Activated CD8-positive, alpha-beta memory T cell treated with anti-CD3 and anti-CD28 coated beads for 4 hours (primary cell): Measurements from ENCODE around the gene ANKRD12.

Source experiments
- DNase-seq, 2 donors: peaks; one replicate each; pipeline ENCODE4 v3.0.0-alpha.2; 2020; ENCODE audit warnings: low read depth in 2 of 2

ANKRD12 gene

DNA sequence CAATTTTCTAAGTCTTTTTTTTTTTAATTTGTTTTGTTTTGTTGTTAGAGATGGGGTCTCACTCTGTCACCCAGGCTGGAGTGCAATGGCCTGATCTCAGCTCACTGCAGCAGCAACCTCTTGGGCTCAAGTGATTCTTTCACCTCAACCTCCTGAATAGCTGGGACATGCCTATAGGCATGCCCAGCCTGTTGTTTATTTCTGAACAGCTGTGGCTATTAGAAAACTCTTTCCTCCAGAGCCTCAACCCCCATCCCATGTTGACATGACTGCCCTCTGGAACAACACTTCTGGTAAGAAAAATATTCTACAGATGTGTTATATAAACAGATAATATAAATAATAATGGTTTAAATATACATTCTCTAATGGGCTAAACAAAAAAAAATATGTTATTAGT lies 153.6 kb downstream of the ANKRD12 start:
- no peak for DNase-seq

DNA sequence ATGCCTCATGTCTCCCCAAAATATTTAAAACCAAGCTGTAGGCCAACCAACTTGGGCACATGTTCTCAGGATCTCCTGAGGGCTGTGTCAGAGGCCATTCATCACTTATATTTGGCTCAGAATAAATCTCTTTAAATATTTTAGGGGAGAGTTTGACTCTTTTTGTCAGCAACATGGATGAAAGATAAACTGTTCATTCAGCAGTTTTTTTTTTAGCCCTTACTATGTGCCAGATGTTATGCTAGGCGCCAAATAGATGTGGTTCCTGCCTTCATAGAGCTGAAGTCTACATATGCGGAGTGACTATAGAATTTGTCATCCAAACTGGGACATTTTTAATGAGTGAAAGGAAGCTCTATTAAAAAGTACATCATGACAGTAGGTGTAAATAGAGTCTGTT lies 155.5 kb downstream of the ANKRD12 start:
- no peak for DNase-seq

DNA sequence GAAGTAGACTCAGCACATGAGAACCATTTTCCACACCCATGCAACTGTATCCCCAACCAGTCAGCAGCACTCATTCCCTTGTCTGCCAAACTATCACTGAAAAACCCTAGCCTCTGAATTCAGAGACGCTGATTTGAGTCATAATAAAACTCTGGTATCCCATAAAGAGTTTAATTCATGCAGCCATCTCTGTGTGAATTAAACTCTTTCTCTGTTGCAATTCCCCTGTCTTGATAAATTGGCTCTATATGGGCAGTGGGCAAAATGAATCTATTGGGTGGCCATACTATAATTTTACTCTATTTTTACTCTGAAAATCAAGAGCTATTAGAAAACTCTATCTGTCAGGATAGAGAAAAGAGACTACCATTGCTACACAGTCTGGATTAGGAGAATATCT lies 157.4 kb downstream of the ANKRD12 start:
- DNase-seq, result no peak

DNA sequence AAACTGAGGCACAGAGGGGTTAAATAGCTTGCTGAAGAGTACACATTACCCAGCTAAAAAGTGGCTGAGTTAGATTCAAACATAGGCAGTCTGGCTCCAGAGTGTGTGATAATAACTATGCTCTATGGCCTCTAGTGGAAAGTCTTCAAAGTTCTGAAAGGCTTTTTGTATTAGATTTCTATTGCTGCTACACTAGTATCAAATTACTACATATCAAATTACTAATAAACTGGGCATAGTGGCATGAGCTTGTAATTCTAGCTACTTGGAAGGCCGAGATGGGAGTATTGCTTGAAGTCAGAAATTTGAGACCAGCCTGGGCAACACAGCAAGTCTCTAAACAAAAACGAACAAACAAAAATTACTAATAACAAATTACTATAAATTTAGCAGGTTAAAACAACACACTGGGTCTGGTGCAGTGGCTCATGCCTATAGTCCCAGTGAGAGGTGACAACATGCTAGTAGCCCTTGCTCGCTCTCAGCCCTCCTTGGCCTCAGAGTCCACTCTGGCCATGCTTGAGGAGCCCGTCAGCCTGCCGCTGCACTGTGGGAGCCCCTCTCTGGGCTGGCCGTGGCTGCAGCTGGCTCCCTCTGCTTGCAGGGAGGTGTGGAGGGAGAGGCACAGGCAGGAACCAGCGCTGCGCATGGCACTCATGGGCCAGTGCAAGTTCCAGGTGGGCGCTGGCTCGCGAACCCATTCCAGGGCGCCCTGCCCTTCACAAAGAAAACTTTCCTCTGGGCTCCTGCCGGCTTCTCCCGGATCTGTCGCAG lies 159.8 kb downstream of the ANKRD12 start:
- no peak for DNase-seq

DNA sequence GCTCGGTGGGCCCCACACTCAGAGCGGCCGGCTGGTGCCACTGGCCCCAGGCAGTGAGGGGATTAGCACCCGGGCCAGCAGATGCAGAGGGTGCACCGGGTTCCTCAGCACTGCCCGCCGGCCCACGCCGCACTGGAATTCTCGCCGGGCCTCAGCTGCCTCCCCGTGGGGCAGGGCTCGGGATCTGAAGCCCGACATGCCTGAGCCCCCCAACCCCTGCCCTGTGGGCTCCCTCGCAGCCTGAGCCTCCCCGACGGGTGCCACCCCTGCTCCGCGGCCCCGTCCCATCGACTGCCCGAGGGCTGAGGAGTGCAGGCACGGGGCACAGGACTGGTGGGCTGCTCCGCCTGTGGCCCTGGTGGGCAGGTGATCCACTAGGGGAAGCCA lies 160.4 kb downstream of the ANKRD12 start:
- no peak for DNase-seq

DNA sequence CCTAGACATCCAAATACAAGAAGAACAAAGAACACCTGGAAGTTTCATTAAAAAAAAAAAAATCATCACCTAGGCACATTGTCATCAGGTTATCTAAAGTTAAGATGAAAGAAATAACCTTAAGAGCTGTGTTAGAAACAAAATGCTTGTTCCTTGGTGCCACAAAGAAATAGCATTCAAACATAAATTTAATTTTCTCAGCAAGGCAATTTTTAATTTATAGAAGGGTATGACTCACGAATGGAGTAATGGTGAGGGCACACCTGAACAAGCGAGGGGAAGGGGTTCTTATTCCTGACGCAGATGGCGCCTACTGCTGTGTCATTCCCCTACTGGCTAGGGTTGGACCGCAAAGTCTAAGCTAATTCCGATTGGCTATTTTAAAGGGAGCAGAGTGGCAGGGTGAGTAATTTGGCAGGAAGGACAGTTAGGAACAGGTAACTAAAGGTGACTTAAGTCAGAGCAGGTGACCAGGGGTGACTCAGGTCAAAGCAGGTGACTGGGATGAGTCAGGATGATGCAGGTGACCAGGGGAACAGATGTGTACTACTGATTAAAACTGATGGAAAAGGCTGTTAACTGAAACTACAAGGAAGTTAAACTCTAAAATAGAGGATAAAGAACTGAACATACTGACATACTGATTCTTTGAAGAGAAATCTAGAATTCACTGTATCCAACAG lies 167.9 kb downstream of the ANKRD12 start:
- no peak for DNase-seq

DNA sequence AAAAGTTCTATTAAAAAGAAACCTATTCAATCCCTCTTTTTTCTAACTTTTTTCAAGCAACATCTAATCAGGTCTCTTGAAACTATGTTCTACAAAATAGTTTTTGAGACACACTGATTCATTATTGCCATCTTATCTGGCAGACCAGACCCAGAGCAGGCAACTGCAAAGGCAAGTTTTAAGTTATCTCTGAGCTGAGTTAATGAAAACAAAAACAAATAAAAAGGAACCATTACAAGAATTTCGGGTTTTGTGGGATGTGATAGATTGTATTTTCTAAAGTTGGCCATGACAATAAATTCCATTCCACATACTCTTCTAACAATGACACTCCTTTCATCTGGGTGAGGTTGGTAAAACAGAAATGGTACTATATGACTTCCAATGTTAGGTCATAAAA lies 182.8 kb downstream of the ANKRD12 start:
- no peak for DNase-seq

DNA sequence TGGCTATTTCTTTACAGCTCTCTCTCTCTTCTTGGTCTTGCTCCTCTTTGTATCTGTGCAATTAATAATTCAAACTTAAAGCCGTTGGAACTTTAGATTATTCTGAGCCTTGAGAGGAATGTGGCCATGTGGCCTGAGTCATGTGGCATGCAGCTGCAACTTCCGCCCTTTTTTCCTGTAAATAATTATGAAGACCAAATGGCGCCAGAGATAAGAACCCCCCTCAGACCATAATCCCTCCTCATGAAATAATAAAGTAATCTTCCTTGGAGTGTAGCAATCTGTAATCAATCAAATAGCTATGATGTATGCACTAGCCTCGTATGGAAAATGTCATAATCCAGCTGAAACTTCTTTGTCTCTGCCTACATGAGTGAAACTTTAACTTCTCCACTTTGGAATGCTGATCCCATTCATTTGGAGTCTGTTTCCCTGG lies 184.5 kb downstream of the ANKRD12 start:
- no peak for DNase-seq

DNA sequence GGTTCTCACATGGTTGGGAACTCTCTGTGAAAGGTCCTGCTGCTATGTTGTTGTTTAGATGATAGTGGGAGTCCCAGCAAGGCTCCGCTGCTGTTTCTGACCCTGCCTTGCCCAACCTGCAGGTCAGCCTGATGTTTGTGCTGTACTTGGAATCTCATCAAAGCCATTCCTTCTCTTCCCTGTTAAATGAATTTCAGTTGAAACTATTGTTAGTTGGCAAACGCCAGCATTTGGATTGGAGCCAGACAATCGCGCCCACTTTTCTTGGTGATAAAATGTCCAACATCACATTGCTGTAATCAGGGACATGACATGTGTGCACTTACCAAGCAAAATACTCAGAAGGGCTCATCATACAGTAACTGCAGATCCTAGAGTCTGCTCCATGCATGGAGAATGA lies 185.2 kb downstream of the ANKRD12 start:
- DNase-seq, result no peak

DNA sequence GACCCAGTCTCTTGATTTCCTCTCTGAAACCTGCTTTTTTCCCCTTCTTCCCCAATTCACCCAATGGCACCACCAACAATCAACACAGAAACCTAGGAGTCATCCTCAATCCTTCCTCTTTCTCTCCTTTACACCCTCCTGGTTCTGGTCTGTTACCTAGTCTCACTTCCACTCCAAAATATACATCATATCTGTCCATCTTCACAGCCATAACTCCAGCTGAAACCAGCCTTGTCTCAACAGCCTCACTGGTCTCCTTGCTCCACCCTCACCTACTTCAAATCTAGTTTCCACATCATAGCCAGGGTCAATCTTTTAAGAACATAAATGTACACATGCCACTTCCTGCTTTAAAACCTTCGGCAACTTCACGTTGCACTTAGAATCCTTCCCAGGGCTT lies 186.2 kb downstream of the ANKRD12 start:
- DNase-seq, result no peak

DNA sequence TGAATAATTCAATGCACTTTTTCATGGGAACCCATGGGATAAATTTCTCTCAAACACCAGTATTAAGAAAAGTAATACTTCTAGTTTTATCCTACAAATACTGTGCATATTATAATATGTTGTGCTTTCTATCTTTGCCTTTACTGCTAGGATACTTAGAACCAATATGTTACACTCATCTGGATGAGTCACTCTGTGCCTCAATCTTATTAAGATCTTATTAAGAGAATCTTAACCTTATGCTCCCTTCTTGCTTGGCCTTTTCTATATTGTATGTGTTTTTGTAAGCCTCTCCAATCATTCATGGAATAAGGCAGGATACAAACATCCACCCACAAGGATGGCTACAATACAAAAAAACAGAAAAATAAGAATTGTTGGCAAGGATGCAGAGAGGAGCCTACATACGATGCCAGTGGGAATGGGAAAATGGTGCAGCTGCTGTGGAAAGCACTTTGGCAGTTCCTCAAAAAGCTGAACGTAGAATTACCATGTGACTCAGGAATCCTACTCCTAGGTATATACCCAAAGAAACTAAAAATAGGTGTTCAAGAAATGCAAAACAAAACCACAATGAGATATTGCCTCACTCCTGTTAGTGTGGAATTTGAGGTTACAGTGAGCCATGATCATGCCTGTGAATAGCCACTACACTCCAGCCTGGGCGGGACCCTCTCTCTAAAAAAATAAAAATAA lies 187.3 kb downstream of the ANKRD12 start:
- no peak for DNase-seq

DNA sequence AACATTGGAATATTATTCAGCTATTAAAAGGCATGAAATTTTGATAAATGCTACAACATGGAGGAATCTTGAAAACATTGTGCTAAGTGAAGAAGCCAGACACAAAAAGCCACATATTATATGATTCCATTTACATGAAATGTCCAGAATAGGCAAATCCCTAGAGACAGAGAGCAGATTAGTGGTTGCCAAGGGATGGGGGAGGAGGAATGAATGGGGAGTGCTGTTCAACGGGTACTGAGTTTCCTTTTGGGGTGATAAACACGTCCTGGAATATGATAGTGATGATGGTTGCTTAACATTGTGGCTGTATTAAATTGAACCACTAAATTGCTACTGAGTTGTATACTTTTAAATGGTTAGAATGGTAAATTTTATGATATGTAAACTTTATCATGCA lies 189.1 kb downstream of the ANKRD12 start:
- no peak for DNase-seq

DNA sequence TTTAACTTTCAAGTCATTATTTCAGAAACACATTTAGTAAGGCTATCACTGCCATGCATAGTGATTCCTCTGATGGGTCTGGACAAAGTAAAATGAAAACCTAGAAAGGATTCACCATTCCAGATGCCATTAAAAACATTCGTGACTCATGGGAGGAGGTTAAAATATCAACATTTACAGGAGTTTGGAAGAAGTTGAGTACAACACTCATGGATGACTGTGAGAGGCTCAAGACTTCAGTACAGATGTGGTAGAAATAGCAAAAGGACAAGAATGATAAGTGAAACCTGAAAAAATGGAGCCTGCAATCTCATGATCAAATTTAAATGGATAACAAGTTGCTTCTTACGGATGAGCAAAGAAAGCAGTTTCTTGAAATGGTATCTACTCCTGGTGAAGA lies 192.2 kb downstream of the ANKRD12 start:
- DNase-seq, result no peak

DNA sequence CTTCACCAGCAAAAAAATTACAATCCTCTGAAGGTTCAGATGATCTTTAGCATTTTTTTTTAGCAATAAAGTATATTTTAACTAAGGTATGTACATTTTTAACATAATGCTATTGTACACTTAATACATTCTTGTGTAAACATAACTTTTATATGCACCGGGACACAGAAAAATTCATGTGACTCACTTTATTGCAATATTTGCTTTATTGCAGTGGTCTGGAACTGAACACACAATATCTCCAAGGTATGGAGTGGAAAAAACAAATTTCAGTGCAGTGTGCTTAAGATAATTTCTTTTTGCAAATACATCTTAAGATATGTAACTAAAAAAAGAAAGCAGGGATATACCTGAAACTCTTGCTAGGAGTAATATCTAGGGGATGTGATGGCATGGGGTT lies 192.9 kb downstream of the ANKRD12 start:
- no peak for DNase-seq

DNA sequence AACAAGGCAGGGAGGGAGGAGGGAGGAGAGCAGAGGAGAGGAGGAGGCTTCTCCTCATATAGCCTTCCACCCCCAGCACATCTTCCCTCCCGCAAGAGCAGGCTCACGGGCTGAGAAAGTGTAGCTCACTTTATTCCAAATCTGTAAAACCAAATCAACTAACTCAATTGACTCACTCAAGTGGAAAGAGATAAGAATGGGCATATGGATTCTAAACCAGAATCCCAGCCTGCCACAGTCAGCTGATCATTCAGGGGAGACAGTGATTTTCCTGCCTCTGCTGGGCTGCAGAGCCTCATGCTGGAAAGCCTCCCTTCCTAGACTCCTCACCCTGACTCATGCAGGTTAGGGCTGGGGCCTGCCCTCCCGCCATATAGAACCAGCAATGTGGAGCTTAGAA lies 193.8 kb downstream of the ANKRD12 start:
- DNase-seq, result no peak

DNA sequence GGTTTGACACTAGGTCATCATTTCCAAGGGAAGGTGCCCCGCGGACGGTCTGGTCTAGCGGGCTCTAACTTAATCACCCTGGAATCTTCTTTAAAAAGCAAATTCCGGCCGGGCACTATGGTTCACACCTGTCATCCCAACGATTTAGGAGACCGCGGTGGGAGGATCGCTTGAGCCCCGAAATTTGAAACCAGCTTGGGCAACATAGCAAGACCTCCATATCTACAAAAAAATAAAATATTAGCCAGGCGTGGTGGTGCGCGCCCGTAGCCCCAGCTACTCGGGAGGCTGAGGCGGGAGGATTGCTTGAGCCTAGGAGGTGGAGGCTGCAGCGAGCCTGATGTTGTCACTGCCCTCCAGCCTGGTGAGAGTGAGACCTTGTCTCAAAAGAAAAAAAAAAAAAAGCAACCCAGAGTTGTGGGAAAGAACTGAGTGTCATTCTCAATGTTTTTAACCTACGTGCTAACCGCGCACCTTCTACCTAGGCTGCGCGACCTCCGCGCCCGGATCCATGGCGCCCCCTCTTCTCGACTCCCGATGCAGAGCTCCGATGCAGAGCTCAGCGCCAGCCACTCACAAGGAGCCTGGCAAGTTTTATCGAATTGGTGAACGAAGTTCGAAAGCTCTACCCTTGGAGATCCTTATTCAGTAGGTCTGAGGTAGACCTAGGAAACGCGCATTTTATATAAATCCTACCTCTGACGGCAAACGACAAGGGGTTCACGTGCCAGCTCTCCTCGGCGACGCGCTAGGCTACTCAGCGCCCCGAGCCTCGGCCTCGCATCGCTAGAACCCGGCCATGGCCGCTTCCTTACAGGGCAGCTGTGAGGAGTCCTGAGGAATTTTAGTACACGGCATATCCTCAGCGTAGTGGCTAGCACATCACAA lies 197.1 kb downstream of the ANKRD12 start:
- no peak for DNase-seq

DNA sequence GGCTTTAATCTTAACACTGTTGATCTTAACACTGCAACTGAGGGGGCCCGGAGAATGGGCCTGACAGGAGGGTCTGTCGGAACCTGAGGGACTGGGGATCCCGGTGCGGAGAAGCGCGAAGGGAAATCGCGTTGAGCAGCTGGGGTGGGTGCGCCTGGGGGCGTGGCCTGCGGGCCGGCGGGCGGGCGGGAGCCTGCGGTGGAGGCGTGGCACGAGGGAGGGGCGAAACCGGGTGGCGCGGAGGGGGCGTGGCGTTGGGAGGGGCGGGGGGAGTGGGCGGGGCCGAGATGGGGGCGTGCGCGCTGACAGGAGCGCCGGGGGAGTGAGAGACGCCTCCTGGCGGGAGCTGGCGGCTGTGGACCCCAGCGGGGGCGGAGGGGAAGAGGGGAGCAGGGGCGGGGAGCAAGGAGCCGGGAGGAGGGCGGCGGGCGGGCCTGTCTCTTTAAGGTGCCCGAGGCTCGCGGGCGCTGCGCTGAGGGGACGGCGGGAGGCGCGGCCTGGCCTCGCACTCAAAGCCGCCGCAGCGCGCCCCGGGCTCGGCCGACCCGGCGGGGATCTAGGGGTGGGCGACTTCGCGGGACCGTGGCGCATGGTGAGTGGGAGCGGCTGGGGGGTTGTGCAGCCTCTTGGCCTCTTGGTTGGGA lies 197.9 kb downstream of the ANKRD12 start, which contains the start of gene TWSG1:
Gene TWSG1, plus strand, starts transcription at position 445 of the 644 bp plus-strand sequence. CDS start 2,457 bp downstream, outside the sequence.
- DNase-seq, result peak; percentile 83 to 90

DNA sequence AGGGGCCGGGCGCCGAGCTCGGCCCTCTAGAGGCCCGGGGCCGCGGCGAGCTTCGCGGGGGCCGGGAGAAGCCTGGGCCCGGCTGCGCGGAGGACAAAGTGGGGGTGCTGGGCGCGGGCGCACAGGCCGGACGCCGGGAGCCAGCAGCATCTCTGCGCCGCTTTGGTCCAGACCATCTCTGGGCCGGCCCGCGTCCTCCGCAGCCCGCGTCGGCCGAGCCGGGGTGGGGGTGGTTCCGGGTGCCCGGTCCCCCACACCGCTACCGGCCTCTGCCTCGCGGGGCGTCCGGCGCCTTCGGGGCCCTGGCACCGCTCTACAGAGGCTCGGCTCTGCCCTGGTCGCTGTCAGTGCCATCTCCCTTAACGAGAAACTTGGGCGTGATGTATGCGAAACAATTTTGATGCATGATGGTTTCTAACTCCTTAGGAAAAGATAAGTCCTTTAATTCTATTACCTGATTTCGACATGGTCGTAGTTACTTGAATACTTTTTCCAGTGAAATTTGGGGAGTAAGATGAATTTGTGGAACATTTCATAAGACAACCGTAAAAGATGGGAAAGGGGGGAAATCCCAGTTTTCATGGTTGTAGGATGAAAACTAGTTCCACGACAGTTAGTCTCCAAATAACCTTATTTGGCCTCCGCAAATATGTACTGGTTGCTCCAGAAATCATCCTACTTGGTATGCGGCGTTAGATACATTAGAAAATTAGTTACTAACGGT lies 198.6 kb downstream of the ANKRD12 start:
- no peak for DNase-seq
